HAP-1 (cell line): ENCODE results near the gene B4GALNT4.
"Not testable (repeated sequence)": the region's sequence is repeated elsewhere in the genome, so short reads cannot be mapped to it uniquely, and the experiment has no call there.

ENCODE experiments used
- DNase-seq, 2 experiments: peaks; one replicate each; pipeline ENCODE4 v3.0.0-alpha.2; 2016 to 2020; ENCODE audit warnings: low spot score in 2 of 2
- H3K27me3 ChIP-seq: fragments of 250-450 bp; sonication (Bioruptor Pico); 2 replicates; pipeline ENCODE4 v1.5.1; 2020; ENCODE audit warnings: low read depth, mild to moderate bottlenecking, moderate library complexity
- H3K36me3 ChIP-seq: fragments of 250-450 bp; sonication (Bioruptor Pico); replicated peaks from 2 replicates; pipeline ENCODE4 v1.5.1; 2020; ENCODE audit warnings: mild to moderate bottlenecking
- H3K4me1 ChIP-seq: fragments of 250-450 bp; sonication (Bioruptor Pico); 2 replicates; pipeline ENCODE4 v1.5.1; 2020; ENCODE audit warnings: mild to moderate bottlenecking
- H3K4me3 ChIP-seq: fragments of 250-450 bp; sonication (Bioruptor Pico); 2 replicates; pipeline ENCODE4 v1.5.1; 2020; ENCODE audit warnings: mild to moderate bottlenecking, moderate library complexity
- H3K9me3 ChIP-seq: fragments of 250-450 bp; sonication (Bioruptor Pico); 2 replicates; pipeline ENCODE4 v1.5.1; 2020; ENCODE audit warnings: mild to moderate bottlenecking, moderate library complexity
- in situ Hi-C: fragments of 300-500 bp; cut with MboI; formaldehyde crosslinking; loops from 3 replicates; pipeline ENCODE4 v1.14.3; 2020; ENCODE audit warnings: low sequenced_read_pairs, inconsistent platforms, mixed read lengths

Gene B4GALNT4

GRCh38 chr11:330307-330693, 39.0 kb upstream of the B4GALNT4 start:
- Histone ChIP-seq H3K4me3 (no peak overlapping the region), H3K4me1 (no peaks in the 10 kb centered on the region; the same call in 1 of the 2 replicates), H3K36me3 (no peaks in the 10 kb centered on the region), H3K27me3 (no peaks in the 10 kb centered on the region), H3K9me3 (no peaks in the 10 kb centered on the region)
- no peak for DNase-seq
- in situ Hi-C loops = no loop called here

DNA sequence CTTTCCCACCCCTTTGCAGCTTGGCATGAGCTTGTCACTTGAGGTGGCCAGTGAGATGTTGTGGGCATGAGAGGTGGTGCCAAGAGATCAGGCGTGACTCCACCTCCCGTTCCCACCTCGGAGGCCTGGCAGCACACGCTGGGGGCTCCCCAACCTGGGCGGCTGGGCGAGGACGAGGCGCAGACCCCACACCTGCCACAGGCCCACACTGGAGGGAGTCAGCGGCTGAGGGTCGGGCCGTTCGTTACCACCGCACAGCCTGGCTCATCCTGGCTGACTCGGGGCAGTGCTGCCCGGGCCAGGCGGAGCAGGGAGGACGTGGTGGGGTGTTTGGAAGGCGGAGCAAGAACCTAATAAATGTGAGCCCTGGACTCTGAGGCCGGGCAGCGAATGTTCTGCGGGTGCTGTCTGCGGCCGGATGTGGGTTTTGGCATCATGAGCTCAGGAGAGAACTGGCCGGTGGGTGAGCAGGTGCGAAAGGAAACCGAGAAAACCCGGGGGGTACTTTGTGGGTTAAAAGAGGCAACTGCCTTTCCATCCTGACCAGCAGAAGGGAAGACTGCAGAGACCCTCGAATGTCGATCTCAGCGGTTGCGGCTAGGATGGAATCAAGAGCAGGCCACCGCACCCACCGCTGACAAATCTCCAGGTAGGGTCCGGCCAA, 38.5 kb upstream of the B4GALNT4 start:
- in situ Hi-C loops = no loop called here
- no peaks in the 10 kb centered on the region for H3K9me3 ChIP-seq
- H3K36me3 ChIP-seq = no peaks in the 10 kb centered on the region
- H3K4me3 ChIP-seq = no peak overlapping the region
- H3K27me3 ChIP-seq = no peaks in the 10 kb centered on the region
- H3K4me1 ChIP-seq = no peaks in the 10 kb centered on the region; the same call in 1 of the 2 replicates
- no peak for DNase-seq

- Histone ChIP-seq H3K27me3 (no peaks in the 10 kb centered on the region), H3K4me3 (no peak overlapping the region), H3K4me1 (no peaks in the 10 kb centered on the region; the same call in 1 of the 2 replicates)
Measured at GRCh38 chr11:331358-332060, 37.8 kb upstream of the B4GALNT4 start.

DNA sequence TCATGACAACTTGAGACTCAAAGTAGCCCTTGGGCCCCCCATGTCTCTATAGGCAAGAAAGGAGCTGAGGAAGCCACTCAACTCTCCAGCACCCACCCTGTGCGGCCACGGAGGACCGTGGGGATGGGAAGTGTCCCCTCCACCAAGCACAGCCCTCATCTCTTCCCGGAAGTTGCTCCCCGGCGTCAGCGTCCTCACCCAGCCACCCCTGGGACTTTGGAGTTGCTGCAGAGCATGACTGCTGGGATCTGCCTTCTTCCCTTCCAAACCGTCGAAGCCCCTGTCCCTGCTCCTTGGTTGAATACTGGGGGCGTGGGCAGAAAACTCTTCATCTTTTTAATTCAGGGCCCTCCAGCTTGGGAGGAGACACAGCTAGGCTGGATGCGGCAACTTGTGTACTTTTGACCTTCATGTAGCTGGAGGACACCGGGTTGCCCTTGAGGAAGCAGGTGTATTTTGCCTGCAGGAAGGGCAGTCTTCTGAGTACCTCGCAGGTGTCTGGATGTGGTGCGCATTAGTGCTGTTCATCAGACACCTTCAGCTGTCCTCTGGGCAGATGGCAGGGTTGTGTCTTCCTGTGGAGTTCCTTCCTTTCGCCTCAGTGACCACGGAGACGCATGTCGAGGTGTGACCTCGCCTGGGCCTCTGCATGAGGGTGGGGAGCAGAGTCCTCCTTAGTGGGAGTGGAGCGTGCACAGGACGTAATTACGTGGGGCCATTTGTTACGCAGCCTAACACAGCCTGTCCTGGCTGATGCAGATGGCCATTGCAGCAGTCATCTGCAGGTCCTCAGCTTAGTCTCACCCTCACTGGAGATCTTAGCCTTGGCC, 36.4 kb upstream of the B4GALNT4 start:
- Histone ChIP-seq H3K9me3 (no peaks in the 10 kb centered on the region), H3K4me3 (no peak overlapping the region), H3K4me1 (peaks cover 4% of the 10 kb centered on the region), H3K27me3 (no peaks in the 10 kb centered on the region), H3K36me3 (no peaks in the 10 kb centered on the region)
- in situ Hi-C loops = no loop called here
- no peak for DNase-seq

More at GRCh38 chr11:331358-332060, 37.8 kb upstream of the B4GALNT4 start:
- Histone ChIP-seq H3K9me3 (no peaks in the 10 kb centered on the region), H3K36me3 (no peaks in the 10 kb centered on the region)
- DNase-seq = no peak
- in situ Hi-C loops = no loop called here

- H3K36me3 ChIP-seq, H3K27me3 ChIP-seq, H3K4me1 ChIP-seq, DNase-seq, in situ Hi-C loops, H3K4me3 ChIP-seq, H3K9me3 ChIP-seq: not testable (repeated sequence)
Measured at GRCh38 chr11:333616-334263, 35.6 kb upstream of the B4GALNT4 start.

DNA sequence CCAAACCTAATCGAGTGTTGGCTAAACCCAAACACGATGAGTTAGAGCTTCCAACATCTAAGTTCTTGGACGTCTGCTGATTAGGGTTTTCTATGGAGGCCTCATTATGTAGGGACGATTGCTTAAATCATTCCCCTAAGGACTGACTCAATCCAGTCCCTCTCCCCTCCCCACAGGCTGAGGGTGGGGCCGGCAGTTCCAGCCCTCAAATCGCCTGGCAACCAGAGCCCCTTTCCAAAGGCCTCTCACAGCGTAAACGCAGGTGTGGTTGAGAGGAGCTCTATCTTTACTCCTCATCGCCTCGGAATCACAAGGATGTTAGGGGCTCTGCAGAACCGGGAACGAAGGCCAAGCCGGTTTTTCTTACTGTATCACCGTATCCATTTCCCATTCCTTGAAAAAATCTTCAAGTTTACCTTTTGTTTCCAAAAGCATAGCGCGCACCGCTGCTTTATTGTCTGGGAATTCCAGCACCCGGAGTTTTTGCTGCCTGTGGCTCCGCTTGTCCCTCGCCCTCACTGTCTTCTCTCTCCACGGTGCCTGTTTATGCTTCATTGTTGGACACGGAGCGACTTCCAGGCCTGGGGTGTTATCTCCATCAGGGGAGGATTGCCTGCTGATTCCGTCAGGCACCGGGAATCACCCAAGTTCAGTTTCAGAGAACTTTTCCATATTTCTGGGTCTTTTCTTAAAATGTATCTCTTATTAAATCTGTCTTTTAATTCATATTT, 34.9 kb upstream of the B4GALNT4 start:
- Histone ChIP-seq H3K36me3 (no peaks in the 10 kb centered on the region), H3K4me3 (no peak overlapping the region), H3K4me1 (peaks cover 4% of the 10 kb centered on the region), H3K9me3 (no peaks in the 10 kb centered on the region), H3K27me3 (no peaks in the 10 kb centered on the region)
- in situ Hi-C loops = no loop called here
- DNase-seq = peak in 1 of 2 experiments; percentile 39

GRCh38 chr11:335779-336658, 33.3 kb upstream of the B4GALNT4 start:
- Histone ChIP-seq H3K9me3 (no peaks in the 10 kb centered on the region), H3K36me3 (no peaks in the 10 kb centered on the region), H3K4me1 (peaks cover 19% of the 10 kb centered on the region), H3K4me3 (no peak overlapping the region), H3K27me3 (no peaks in the 10 kb centered on the region)
- no peak for DNase-seq
- in situ Hi-C loops = no loop called here

GRCh38 chr11:336659-337198, 32.6 kb upstream of the B4GALNT4 start:
- no peaks in the 10 kb centered on the region for H3K27me3 ChIP-seq
- H3K4me1 ChIP-seq = peaks cover 25% of the 10 kb centered on the region
- in situ Hi-C loops = no loop called here
- no peak for DNase-seq
- H3K4me3 ChIP-seq = no peak overlapping the region
- no peaks in the 10 kb centered on the region for H3K9me3 ChIP-seq
- no peaks in the 10 kb centered on the region for H3K36me3 ChIP-seq

DNA sequence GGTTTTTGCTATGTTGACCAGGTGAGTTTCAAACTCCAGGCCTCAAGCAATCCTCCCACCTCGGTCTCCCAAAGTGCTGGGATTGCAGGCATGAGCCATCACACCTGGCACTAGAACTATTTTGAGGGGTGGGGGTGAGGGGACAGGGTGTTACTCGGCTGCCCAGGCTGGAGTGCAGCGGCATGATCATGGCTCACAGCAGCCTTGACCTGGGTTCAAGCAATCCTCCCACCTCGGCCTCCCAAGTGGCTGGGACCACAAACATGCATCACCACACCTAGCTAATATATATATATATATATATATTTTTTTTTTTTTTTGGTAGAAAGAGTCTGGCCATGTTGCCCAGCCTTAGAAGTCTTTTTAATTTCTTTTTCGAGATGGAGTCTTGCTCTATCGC, 31.6 kb upstream of the B4GALNT4 start:
- Histone ChIP-seq H3K9me3 (no peaks in the 10 kb centered on the region), H3K36me3 (no peaks in the 10 kb centered on the region), H3K27me3 (no peaks in the 10 kb centered on the region), H3K4me3 (no peak overlapping the region), H3K4me1 (peaks cover 25% of the 10 kb centered on the region)
- in situ Hi-C loops = no loop called here
- no peak for DNase-seq

GRCh38 chr11:339963-340362, 29.3 kb upstream of the B4GALNT4 start:
- Histone ChIP-seq H3K27me3 (no peaks in the 10 kb centered on the region), H3K9me3 (no peaks in the 10 kb centered on the region), H3K4me3 (no peak overlapping the region), H3K4me1 (peaks cover 25% of the 10 kb centered on the region), H3K36me3 (no peaks in the 10 kb centered on the region)
- DNase-seq = no peak
- in situ Hi-C loops = no loop called here

GRCh38 chr11:340539-341512, 28.5 kb upstream of the B4GALNT4 start:
- no peaks in the 10 kb centered on the region for H3K36me3 ChIP-seq

More at GRCh38 chr11:340539-341512, 28.5 kb upstream of the B4GALNT4 start:
- peak in 1 of 2 experiments; percentile 69 for DNase-seq
- H3K4me3 ChIP-seq = no peak overlapping the region
- in situ Hi-C loops = no loop called here
- H3K27me3 ChIP-seq = no peaks in the 10 kb centered on the region
- peaks cover 25% of the 10 kb centered on the region for H3K4me1 ChIP-seq
- no peaks in the 10 kb centered on the region for H3K9me3 ChIP-seq
